HG03469 (cell line): ENCODE measurements around the gene CYB561.

ENCODE experiments used
- ATAC-seq: cut with Tn5 transposase; IDR thresholded peaks from one replicate; pipeline ENCODE4 v1.9.1; 2021; ENCODE audit warnings: mild to moderate bottlenecking, moderate library complexity, moderate number of reproducible peaks; ENCODE audit not compliant: unreplicated experiment

Gene CYB561

GRCh38 chr17:63419398-63419797 lies 26.7 kb downstream of the CYB561 start:
- ATAC-seq: no peak

GRCh38 chr17:63418540-63418939 lies 27.6 kb downstream of the CYB561 start:
- no peak for ATAC-seq

GRCh38 chr17:63414222-63414621 lies 31.9 kb downstream of the CYB561 start:
- no peak for ATAC-seq

GRCh38 chr17:63413128-63413527 lies 33.0 kb downstream of the CYB561 start:
- ATAC-seq: no peak

GRCh38 chr17:63412234-63412633 lies 33.9 kb downstream of the CYB561 start:
- ATAC-seq: no peak

- no peak for ATAC-seq
Measured at GRCh38 chr17:63407741-63408330, 38.3 kb downstream of the CYB561 start.

- ATAC-seq: peak; percentile 84
Measured at GRCh38 chr17:63406689-63407330, 39.3 kb downstream of the CYB561 start.

- no peak for ATAC-seq
Measured at GRCh38 chr17:63405741-63406261, 40.3 kb downstream of the CYB561 start.

- no peak for ATAC-seq
Measured at GRCh38 chr17:63405020-63405419, 41.1 kb downstream of the CYB561 start.

GRCh38 chr17:63402431-63403212 lies 43.5 kb downstream of the CYB561 start:
- no peak for ATAC-seq

GRCh38 chr17:63399856-63400255 lies 46.2 kb downstream of the CYB561 start:
- ATAC-seq: no peak

- ATAC-seq: no peak
Measured at GRCh38 chr17:63399316-63399715, 46.8 kb downstream of the CYB561 start.

GRCh38 chr17:63398680-63399079 lies 47.4 kb downstream of the CYB561 start:
- ATAC-seq: no peak

- ATAC-seq: no peak
Measured at GRCh38 chr17:63395075-63395805, 50.9 kb downstream of the CYB561 start.

- no peak for ATAC-seq
Measured at GRCh38 chr17:63390090-63390489, 56.0 kb downstream of the CYB561 start.

GRCh38 chr17:63387656-63388340 lies 58.3 kb downstream of the CYB561 start:
- ATAC-seq: no peak

GRCh38 chr17:63382826-63383225 lies 63.3 kb downstream of the CYB561 start:
- ATAC-seq: no peak
